Heart left ventricle (tissue), 13 donors: Measurements from ENCODE around the gene RUNX1.

Experiments used
- CTCF ChIP-seq, 12 donors: fragments of 200-600 bp; sonication (generic) in 4 of 12; IDR thresholded peaks; one replicate each; pipeline versions ENCODE4 v1.5.0 to v1.8.0; 2018 to 2022; ENCODE audit warnings: antibody characterized with exemption in 12 of 12, mild to moderate bottlenecking in 5 of 12
- POLR2A ChIP-seq, 2 donors: fragments of 450-650 bp; IDR thresholded peaks; one replicate each; pipeline ENCODE4 v1.6.1; 2017; ENCODE audit warnings: antibody characterized with exemption in 2 of 2, mild to moderate bottlenecking in 2 of 2, moderate library complexity in 2 of 2
- donor health status: ischemic (EF 13 %, LVEDD 7.1; RV severe dilation, severe dysfunction).
- donor health status: DM: no; HTN: yes; CAD: no.
- donor health status: DM: no; HTN: no; CAD: no.
- donor health status: ischemic (EF 25% LVEDD 6.9; RV normal size, moderate dysfunction).
- donor health status: ischemic (EF 25% LVEDD 5.7; RV mildly dilated, moderate dysfunction).
- donor health status: ischemic (EF 35%, LVEDD 5.7; RV mildly dilated, moderate dysfunction).
- donor health status: nonischemic (EF 11% LVEDD 7.7; RV severe dilation, severe dysfunction).
- donor health status: DM: yes; HTN: yes; CAD: no.
- donor health status: PGD.
- donor health status: ischemic (EF 29% LVEDD 5.4; RV normal size, mild dysfunction).
- donor health status: nonischemic (EF 23%, LVEDD 6.1; RV moderate dilation, normal function).

DNA sequence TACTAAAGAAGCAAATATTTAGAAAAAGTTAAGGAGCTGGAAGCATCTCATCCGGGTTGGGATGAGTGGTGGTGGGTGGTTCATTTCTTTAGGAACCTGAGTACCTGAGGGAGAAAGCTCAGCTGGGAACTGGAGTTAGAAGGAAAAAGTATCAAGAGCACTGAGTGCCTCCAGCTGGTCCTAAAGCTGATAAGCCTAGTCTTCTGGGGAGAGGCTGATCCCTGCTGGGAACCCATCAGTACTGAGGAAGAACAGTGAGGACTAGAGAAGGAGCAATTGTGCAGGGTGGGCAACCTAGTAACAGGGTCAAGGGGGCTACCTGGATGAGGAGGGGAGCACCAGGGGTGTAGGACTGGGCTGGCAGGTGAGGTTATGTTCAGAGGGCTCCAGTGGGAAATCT is 89.5 kb downstream of the RUNX1 start:
- TF ChIP-seq CTCF (IDR thresholded peaks at IDR 0.05) (no peak), POLR2A (IDR thresholded peaks at IDR 0.05) (no peak)
